SK-N-SH treated with all-trans-retinoic acid at 6 μM for 48 hours (cell line): ENCODE results near the gene ZMYND8.

Source experiments
- ARNTL ChIP-seq: fragments of 450-650 bp; formaldehyde crosslinking; IDR thresholded peaks from 2 replicates; pipeline ENCODE4 v1.5.0; 2020; ENCODE audit warnings: low read depth, mild to moderate bottlenecking, moderate library complexity, borderline replicate concordance
- CREB5 ChIP-seq: fragments of 250-450 bp; sonication (Bioruptor Pico); IDR thresholded peaks from 2 replicates; pipeline ENCODE4 v1.5.1; 2020; ENCODE audit warnings: low read depth, mild to moderate bottlenecking, moderate library complexity
- CSDC2 ChIP-seq: fragments of 250-450 bp; sonication (Bioruptor Pico); IDR thresholded peaks from 2 replicates; pipeline ENCODE4 v1.5.0; 2020; ENCODE audit warnings: mild to moderate bottlenecking, moderate library complexity
- ESRRG ChIP-seq: fragments of 250-450 bp; sonication (Bioruptor Pico); IDR thresholded peaks from 2 replicates; pipeline ENCODE4 v1.6.1; 2021; ENCODE audit warnings: mild to moderate bottlenecking
- GLIS3 ChIP-seq: fragments of 250-450 bp; sonication (Bioruptor Pico); IDR thresholded peaks from 2 replicates; pipeline ENCODE4 v1.5.0; 2020; ENCODE audit warnings: mild to moderate bottlenecking, moderate library complexity
- OSR1 ChIP-seq: fragments of 250-450 bp; sonication (Bioruptor Pico); IDR thresholded peaks from 2 replicates; pipeline ENCODE4 v1.8.0; 2022; ENCODE audit warnings: moderate library complexity, mild to moderate bottlenecking, inconsistent platforms
- RARB ChIP-seq: fragments of 250-450 bp; sonication (Bioruptor Pico); IDR thresholded peaks from 2 replicates; pipeline ENCODE4 v1.8.0; 2021; ENCODE audit warnings: mild to moderate bottlenecking, moderate library complexity
- ZFP3 ChIP-seq: fragments of 250-450 bp; sonication (Bioruptor Pico); IDR thresholded peaks from 2 replicates; pipeline ENCODE4 v1.5.0; 2020; ENCODE audit warnings: mild to moderate bottlenecking, moderate library complexity
- ZFP30 ChIP-seq: fragments of 450-650 bp; formaldehyde crosslinking; IDR thresholded peaks from 2 replicates; pipeline ENCODE4 v1.5.0; 2022; ENCODE audit warnings: mild to moderate bottlenecking, moderate library complexity
- TF ChIP-seq, protein P1 (sequence below): fragments of 250-450 bp; sonication (Bioruptor Pico); IDR thresholded peaks from 2 replicates; pipeline ENCODE4 v1.5.0; 2020; ENCODE audit warnings: mild to moderate bottlenecking, moderate library complexity
- TF ChIP-seq, protein P2 (sequence below): fragments of 250-450 bp; sonication (Bioruptor Pico); IDR thresholded peaks from 2 replicates; pipeline ENCODE4 v1.5.1; 2021; ENCODE audit warnings: mild to moderate bottlenecking, moderate library complexity
- TF ChIP-seq, protein P3 (sequence below): fragments of 250-450 bp; sonication (Bioruptor Pico); IDR thresholded peaks from 2 replicates; pipeline ENCODE4 v1.8.0; 2020; ENCODE audit warnings: mild to moderate bottlenecking, moderate library complexity, borderline replicate concordance

DNA sequence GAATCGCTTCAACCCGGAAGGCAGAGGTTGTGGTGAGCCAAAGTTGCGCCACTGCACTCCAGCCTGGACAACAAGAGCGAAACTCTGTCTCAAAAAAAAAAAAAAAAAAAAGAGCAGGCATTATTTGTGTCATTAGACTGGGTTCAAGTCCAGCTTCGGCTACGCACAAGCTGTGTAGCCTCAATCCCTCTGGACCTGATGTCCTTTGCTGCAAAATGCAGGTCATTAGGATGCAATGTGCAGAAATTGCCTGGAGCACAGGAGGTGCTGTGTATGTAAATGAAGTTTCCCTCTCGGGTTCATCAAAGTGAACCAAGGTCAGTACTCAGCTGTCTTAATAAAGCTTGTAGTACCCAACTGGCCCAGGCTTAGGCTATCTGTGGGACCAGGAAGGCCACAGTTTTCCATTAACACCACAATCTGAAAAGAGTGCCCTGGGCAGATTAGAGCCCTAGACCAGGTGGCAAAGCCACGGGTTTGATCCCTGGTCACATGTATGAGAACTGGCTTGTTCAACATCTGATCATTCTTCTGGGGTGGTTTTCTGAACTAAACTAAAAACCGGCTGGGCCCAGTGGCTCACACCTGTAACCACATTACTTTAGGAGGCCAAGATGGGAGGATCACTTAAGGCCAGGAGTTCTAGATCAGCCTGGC lies 155.3 kb downstream of the ZMYND8 start:
- TF ChIP-seq, protein P1, sequence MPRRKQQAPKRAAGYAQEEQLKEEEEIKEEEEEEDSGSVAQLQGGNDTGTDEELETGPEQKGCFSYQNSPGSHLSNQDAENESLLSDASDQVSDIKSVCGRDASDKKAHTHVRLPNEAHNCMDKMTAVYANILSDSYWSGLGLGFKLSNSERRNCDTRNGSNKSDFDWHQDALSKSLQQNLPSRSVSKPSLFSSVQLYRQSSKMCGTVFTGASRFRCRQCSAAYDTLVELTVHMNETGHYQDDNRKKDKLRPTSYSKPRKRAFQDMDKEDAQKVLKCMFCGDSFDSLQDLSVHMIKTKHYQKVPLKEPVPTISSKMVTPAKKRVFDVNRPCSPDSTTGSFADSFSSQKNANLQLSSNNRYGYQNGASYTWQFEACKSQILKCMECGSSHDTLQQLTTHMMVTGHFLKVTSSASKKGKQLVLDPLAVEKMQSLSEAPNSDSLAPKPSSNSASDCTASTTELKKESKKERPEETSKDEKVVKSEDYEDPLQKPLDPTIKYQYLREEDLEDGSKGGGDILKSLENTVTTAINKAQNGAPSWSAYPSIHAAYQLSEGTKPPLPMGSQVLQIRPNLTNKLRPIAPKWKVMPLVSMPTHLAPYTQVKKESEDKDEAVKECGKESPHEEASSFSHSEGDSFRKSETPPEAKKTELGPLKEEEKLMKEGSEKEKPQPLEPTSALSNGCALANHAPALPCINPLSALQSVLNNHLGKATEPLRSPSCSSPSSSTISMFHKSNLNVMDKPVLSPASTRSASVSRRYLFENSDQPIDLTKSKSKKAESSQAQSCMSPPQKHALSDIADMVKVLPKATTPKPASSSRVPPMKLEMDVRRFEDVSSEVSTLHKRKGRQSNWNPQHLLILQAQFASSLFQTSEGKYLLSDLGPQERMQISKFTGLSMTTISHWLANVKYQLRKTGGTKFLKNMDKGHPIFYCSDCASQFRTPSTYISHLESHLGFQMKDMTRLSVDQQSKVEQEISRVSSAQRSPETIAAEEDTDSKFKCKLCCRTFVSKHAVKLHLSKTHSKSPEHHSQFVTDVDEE (CRISPR knock-in tag): no peak
- TF ChIP-seq CSDC2 (CRISPR knock-in tag) (no peak), ESRRG (CRISPR knock-in tag) (no peak), CREB5 (CRISPR knock-in tag) (no peak), ZFP3 (CRISPR knock-in tag) (no peak), ARNTL (no peak), OSR1 (CRISPR knock-in tag) (no peak), RARB (CRISPR knock-in tag) (no peak), ZFP30 (CRISPR knock-in tag) (no peak), GLIS3 (no peak)
- TF ChIP-seq, protein P2, sequence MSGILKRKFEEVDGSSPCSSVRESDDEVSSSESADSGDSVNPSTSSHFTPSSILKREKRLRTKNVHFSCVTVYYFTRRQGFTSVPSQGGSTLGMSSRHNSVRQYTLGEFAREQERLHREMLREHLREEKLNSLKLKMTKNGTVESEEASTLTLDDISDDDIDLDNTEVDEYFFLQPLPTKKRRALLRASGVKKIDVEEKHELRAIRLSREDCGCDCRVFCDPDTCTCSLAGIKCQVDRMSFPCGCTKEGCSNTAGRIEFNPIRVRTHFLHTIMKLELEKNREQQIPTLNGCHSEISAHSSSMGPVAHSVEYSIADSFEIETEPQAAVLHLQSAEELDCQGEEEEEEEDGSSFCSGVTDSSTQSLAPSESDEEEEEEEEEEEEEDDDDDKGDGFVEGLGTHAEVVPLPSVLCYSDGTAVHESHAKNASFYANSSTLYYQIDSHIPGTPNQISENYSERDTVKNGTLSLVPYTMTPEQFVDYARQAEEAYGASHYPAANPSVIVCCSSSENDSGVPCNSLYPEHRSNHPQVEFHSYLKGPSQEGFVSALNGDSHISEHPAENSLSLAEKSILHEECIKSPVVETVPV (CRISPR knock-in tag): no peak
- TF ChIP-seq, protein P3, sequence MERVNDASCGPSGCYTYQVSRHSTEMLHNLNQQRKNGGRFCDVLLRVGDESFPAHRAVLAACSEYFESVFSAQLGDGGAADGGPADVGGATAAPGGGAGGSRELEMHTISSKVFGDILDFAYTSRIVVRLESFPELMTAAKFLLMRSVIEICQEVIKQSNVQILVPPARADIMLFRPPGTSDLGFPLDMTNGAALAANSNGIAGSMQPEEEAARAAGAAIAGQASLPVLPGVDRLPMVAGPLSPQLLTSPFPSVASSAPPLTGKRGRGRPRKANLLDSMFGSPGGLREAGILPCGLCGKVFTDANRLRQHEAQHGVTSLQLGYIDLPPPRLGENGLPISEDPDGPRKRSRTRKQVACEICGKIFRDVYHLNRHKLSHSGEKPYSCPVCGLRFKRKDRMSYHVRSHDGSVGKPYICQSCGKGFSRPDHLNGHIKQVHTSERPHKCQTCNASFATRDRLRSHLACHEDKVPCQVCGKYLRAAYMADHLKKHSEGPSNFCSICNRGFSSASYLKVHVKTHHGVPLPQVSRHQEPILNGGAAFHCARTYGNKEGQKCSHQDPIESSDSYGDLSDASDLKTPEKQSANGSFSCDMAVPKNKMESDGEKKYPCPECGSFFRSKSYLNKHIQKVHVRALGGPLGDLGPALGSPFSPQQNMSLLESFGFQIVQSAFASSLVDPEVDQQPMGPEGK: no peak
